Activated naive CD4-positive, alpha-beta T cell treated with anti-CD3 and anti-CD28 coated beads, Interleukin-2, amount 10 ng/mL, durations not matched to agents 7 days and 5 days (primary cell): ENCODE results near the gene POGLUT2.

Experiments used
- CTCF ChIA-PET: fragments of 350-600 bp; sonication (Branson Sonifier 250); formaldehyde crosslinking; loops from one replicate; lab custom pipeline; 2021; ENCODE audit warnings: antibody characterized with exemption; lab: Charles Lee
- DNase-seq: peaks from one replicate; pipeline ENCODE4 v3.0.0-alpha.2; 2020
- H3K27ac Mint-ChIP-seq: one replicate; pipeline ENCODE4 v1.8.0; 2021; ENCODE audit warnings: mild to moderate bottlenecking, moderate library complexity, mixed read lengths
- H3K27me3 Mint-ChIP-seq: one replicate; pipeline ENCODE4 v1.8.0; 2021; ENCODE audit warnings: mild to moderate bottlenecking, mixed read lengths
- H3K36me3 Mint-ChIP-seq: one replicate; pipeline ENCODE4 v1.8.0; 2021; ENCODE audit warnings: mixed read lengths
- H3K4me1 Mint-ChIP-seq: one replicate; pipeline ENCODE4 v1.8.0; 2021; ENCODE audit warnings: mixed read lengths
- H3K4me3 Mint-ChIP-seq: one replicate; pipeline ENCODE4 v1.8.0; 2021; ENCODE audit warnings: mild to moderate bottlenecking, moderate library complexity, mixed read lengths
- H3K9me3 Mint-ChIP-seq: one replicate; pipeline ENCODE4 v1.8.0; 2021; ENCODE audit warnings: mixed read lengths

The POGLUT2 gene

GRCh38 chr13:102817907-102818306 is 19.1 kb upstream of the POGLUT2 start:
- H3K4me1 Mint-ChIP-seq = peaks cover 5% of the 10 kb centered on the region
- no peaks in the 10 kb centered on the region for H3K27me3 Mint-ChIP-seq
- DNase-seq = no peak
- H3K27ac Mint-ChIP-seq = no peak overlapping the region
- peaks cover 34% of the 10 kb centered on the region for H3K36me3 Mint-ChIP-seq
- no peaks in the 10 kb centered on the region for H3K9me3 Mint-ChIP-seq
- H3K4me3 Mint-ChIP-seq = no peak overlapping the region
- CTCF ChIA-PET = no interaction called here

GRCh38 chr13:102817241-102817640 is 18.5 kb upstream of the POGLUT2 start:
- no peak overlapping the region for H3K4me3 Mint-ChIP-seq
- H3K27me3 Mint-ChIP-seq = no peaks in the 10 kb centered on the region
- peaks cover 34% of the 10 kb centered on the region for H3K36me3 Mint-ChIP-seq
- H3K9me3 Mint-ChIP-seq = no peaks in the 10 kb centered on the region
- DNase-seq = no peak
- H3K4me1 Mint-ChIP-seq = peaks cover 10% of the 10 kb centered on the region
- CTCF ChIA-PET = no interaction called here
- H3K27ac Mint-ChIP-seq = no peak overlapping the region

GRCh38 chr13:102816708-102817107 is 17.9 kb upstream of the POGLUT2 start:
- Mint-ChIP-seq H3K4me1 (peaks cover 15% of the 10 kb centered on the region), H3K27ac (no peak overlapping the region), H3K36me3 (peaks cover 35% of the 10 kb centered on the region), H3K9me3 (peaks cover 4% of the 10 kb centered on the region), H3K27me3 (no peaks in the 10 kb centered on the region), H3K4me3 (no peak overlapping the region)
- no peak for DNase-seq
- CTCF ChIA-PET = no interaction called here

- CTCF ChIA-PET = no interaction called here
- peaks cover 15% of the 10 kb centered on the region for H3K4me1 Mint-ChIP-seq
These were observed 17.0 kb upstream of the POGLUT2 start for GRCh38 chr13:102815788-102816187.

GRCh38 chr13:102814793-102815192 is 16.0 kb upstream of the POGLUT2 start:
- no peak overlapping the region for H3K27ac Mint-ChIP-seq
- H3K27me3 Mint-ChIP-seq = no peaks in the 10 kb centered on the region
- DNase-seq = no peak
- H3K4me1 Mint-ChIP-seq = peaks cover 17% of the 10 kb centered on the region
- CTCF ChIA-PET = interaction anchor here (1.3 to 1.9 kb wide), 2 partner anchors 10 to 13 kb away, joined by 3 to 8 read pairs; no protein-coding TSS in a partner anchor
- H3K9me3 Mint-ChIP-seq = peaks cover 4% of the 10 kb centered on the region
- H3K4me3 Mint-ChIP-seq = no peak overlapping the region
- H3K36me3 Mint-ChIP-seq = peaks cover 39% of the 10 kb centered on the region

More at GRCh38 chr13:102815788-102816187, 17.0 kb upstream of the POGLUT2 start:
- H3K27me3 Mint-ChIP-seq = no peaks in the 10 kb centered on the region
- peaks cover 4% of the 10 kb centered on the region for H3K9me3 Mint-ChIP-seq
- peaks cover 40% of the 10 kb centered on the region for H3K36me3 Mint-ChIP-seq
- H3K27ac Mint-ChIP-seq = no peak overlapping the region
- no peak for DNase-seq
- H3K4me3 Mint-ChIP-seq = no peak overlapping the region

GRCh38 chr13:102814025-102814607 is 15.3 kb upstream of the POGLUT2 start:
- CTCF ChIA-PET = interaction anchor here (1.3 to 1.9 kb wide), 2 partner anchors 10 to 12 kb away, joined by 3 to 8 read pairs; no protein-coding TSS in a partner anchor
- H3K36me3 Mint-ChIP-seq = peaks cover 35% of the 10 kb centered on the region
- H3K4me1 Mint-ChIP-seq = peaks cover 17% of the 10 kb centered on the region
- H3K27me3 Mint-ChIP-seq = no peaks in the 10 kb centered on the region
- no peak for DNase-seq
- no peak overlapping the region for H3K27ac Mint-ChIP-seq
- H3K9me3 Mint-ChIP-seq = peaks cover 4% of the 10 kb centered on the region
- H3K4me3 Mint-ChIP-seq = no peak overlapping the region

- no peak overlapping the region for H3K27ac Mint-ChIP-seq
- no peak overlapping the region for H3K4me3 Mint-ChIP-seq
- H3K9me3 Mint-ChIP-seq = peaks cover 4% of the 10 kb centered on the region
- no peaks in the 10 kb centered on the region for H3K27me3 Mint-ChIP-seq
- CTCF ChIA-PET = interaction anchor here (1.9 kb wide), 1 partner anchor 11 kb away, joined by 8 read pairs; no protein-coding TSS in a partner anchor
- peaks cover 17% of the 10 kb centered on the region for H3K4me1 Mint-ChIP-seq
- DNase-seq = no peak
- H3K36me3 Mint-ChIP-seq = peaks cover 33% of the 10 kb centered on the region
These were observed 14.0 kb upstream of the POGLUT2 start for GRCh38 chr13:102812611-102813287.

- CTCF ChIA-PET = no interaction called here
- DNase-seq = no peak
- Mint-ChIP-seq H3K27me3 (no peaks in the 10 kb centered on the region), H3K4me1 (peaks cover 22% of the 10 kb centered on the region), H3K9me3 (peaks cover 4% of the 10 kb centered on the region), H3K27ac (no peak overlapping the region), H3K4me3 (no peak overlapping the region), H3K36me3 (peaks cover 27% of the 10 kb centered on the region)
These were observed 8.9 kb upstream of the POGLUT2 start for GRCh38 chr13:102807699-102808098.

- peaks cover 28% of the 10 kb centered on the region for H3K4me1 Mint-ChIP-seq
- H3K27me3 Mint-ChIP-seq = no peaks in the 10 kb centered on the region
- no peak overlapping the region for H3K27ac Mint-ChIP-seq
- no peak for DNase-seq
- H3K9me3 Mint-ChIP-seq = no peaks in the 10 kb centered on the region
- H3K36me3 Mint-ChIP-seq = peaks cover 18% of the 10 kb centered on the region
- no peak overlapping the region for H3K4me3 Mint-ChIP-seq
- CTCF ChIA-PET = no interaction called here
These were observed 6.9 kb upstream of the POGLUT2 start for GRCh38 chr13:102805680-102806079.

- Mint-ChIP-seq H3K4me1 (peaks cover 47% of the 10 kb centered on the region), H3K27ac (peak overlapping the region; percentile 82), H3K36me3 (peaks cover 11% of the 10 kb centered on the region), H3K4me3 (peak overlapping the region; percentile 93), H3K27me3 (peaks cover 9% of the 10 kb centered on the region), H3K9me3 (no peaks in the 10 kb centered on the region)
- CTCF ChIA-PET = interaction anchor here (0.8 to 2.0 kb wide), 8 partner anchors 21 to 208 kb away, joined by 3 to 11 read pairs (median 4); partner anchors contain the start of genes ERCC5 and TEX30
- DNase-seq = peak; percentile 90
These were observed 1.6 kb upstream of the POGLUT2 start for GRCh38 chr13:102800145-102801041.

- H3K9me3 Mint-ChIP-seq = no peaks in the 10 kb centered on the region
- no peak for DNase-seq
These were observed 809 bp upstream of the POGLUT2 start for GRCh38 chr13:102799426-102800144.

GRCh38 chr13:102793611-102794355 is 5.0 kb downstream of the POGLUT2 start:
- CTCF ChIA-PET = no interaction called here
- no peaks in the 10 kb centered on the region for H3K9me3 Mint-ChIP-seq
- no peak overlapping the region for H3K4me3 Mint-ChIP-seq
- no peak for DNase-seq
- H3K4me1 Mint-ChIP-seq = peaks cover 15% of the 10 kb centered on the region
- peaks cover 12% of the 10 kb centered on the region for H3K36me3 Mint-ChIP-seq
- peaks cover 6% of the 10 kb centered on the region for H3K27me3 Mint-ChIP-seq
- H3K27ac Mint-ChIP-seq = no peak overlapping the region

More at GRCh38 chr13:102799426-102800144, 809 bp upstream of the POGLUT2 start:
- Mint-ChIP-seq H3K36me3 (peaks cover 11% of the 10 kb centered on the region), H3K4me3 (peak overlapping the region; percentile 93), H3K27ac (peak overlapping the region; percentile 82), H3K27me3 (peaks cover 9% of the 10 kb centered on the region), H3K4me1 (peaks cover 47% of the 10 kb centered on the region)
- CTCF ChIA-PET = interaction anchor here (0.8 to 2.0 kb wide), 6 partner anchors 22 to 208 kb away, joined by 3 to 11 read pairs (median 4); partner anchors contain the start of genes ERCC5 and TEX30

- Mint-ChIP-seq H3K36me3 (peaks cover 18% of the 10 kb centered on the region), H3K27me3 (no peaks in the 10 kb centered on the region), H3K4me3 (no peak overlapping the region), H3K9me3 (no peaks in the 10 kb centered on the region), H3K27ac (no peak overlapping the region), H3K4me1 (peaks cover 5% of the 10 kb centered on the region)
- no peak for DNase-seq
- CTCF ChIA-PET = no interaction called here
These were observed 6.4 kb downstream of the POGLUT2 start for GRCh38 chr13:102792396-102792795.
